Activated B cell treated with CpG ODN at 0.5 μM for 24 hours (primary cell): ENCODE data around the gene SLC17A9. TPM values are rescaled to one million over a fixed set of nuclear protein-coding genes. Genes with fewer than 3 reads are reported as not detected.
A peak's percentile ranks its signal among the peaks of the same experiment; 100 is the strongest.

Experiments
- ATAC-seq: fragments of 200-7000 bp; cut with Tn5 transposase; one replicate; pipeline ENCODE4 v1.10.0; 2021; ENCODE audit warnings: low read depth, mild to moderate bottlenecking, moderate library complexity
- CTCF ChIA-PET: fragments of 350-600 bp; sonication (Branson Sonifier 250); formaldehyde crosslinking; loops from one replicate; lab custom pipeline; 2021; ENCODE audit warnings: antibody characterized with exemption; lab: Charles Lee
- POLR2A ChIA-PET: fragments of 350-600 bp; sonication (Branson Sonifier 250); formaldehyde crosslinking; loops from one replicate; lab custom pipeline; 2021; ENCODE audit warnings: antibody characterized with exemption; lab: Charles Lee
- DNase-seq: peaks from one replicate; pipeline ENCODE4 v3.0.0; 2022
- H3K27ac Mint-ChIP-seq: one replicate; pipeline ENCODE4 v1.8.0; 2020; ENCODE audit warnings: mixed read lengths
- H3K27me3 Mint-ChIP-seq: one replicate; pipeline ENCODE4 v1.8.0; 2021; ENCODE audit warnings: mixed read lengths
- H3K36me3 Mint-ChIP-seq: one replicate; pipeline ENCODE4 v1.8.0; 2021; ENCODE audit warnings: low read depth, mixed read lengths
- H3K4me1 Mint-ChIP-seq: one replicate; pipeline ENCODE4 v1.8.0; 2021; ENCODE audit warnings: mixed read lengths
- H3K4me3 Mint-ChIP-seq: one replicate; pipeline ENCODE4 v1.8.0; 2020; ENCODE audit warnings: mild to moderate bottlenecking, mixed read lengths
- H3K9me3 Mint-ChIP-seq: one replicate; pipeline ENCODE4 v1.8.0; 2020; ENCODE audit warnings: mixed read lengths
- CTCF ChIP-seq: fragments of 200-600 bp; IDR thresholded peaks from one replicate; pipeline ENCODE4 v1.8.0; 2022; ENCODE audit warnings: antibody characterized with exemption, mild to moderate bottlenecking
- intact Hi-C: fragments of 100-400 bp; cut with micrococcal nuclease; formaldehyde crosslinking; loops from one replicate; pipeline ENCODE4 v1.15.1; 2024
- total RNA-seq: library from RNA; stranded (reverse); gene quantifications from 2 replicates; pipeline ENCODE4 v1.2.3, GENCODE V29; 2022

SLC17A9 gene
- total RNA-seq, 1 donor from 2014 or later: 47.6 TPM

GRCh38 chr20:63009045-63009961 is 56.8 kb downstream of the SLC17A9 start:
- H3K27me3 Mint-ChIP-seq: peaks cover 43% of the 10 kb centered on the region
- no peak overlapping the region for H3K27ac Mint-ChIP-seq

GRCh38 chr20:63009988-63010769 is 57.7 kb downstream of the SLC17A9 start:
- peaks cover 47% of the 10 kb centered on the region for H3K27me3 Mint-ChIP-seq
- H3K27ac Mint-ChIP-seq: peak overlapping the region; percentile 7
- peaks cover 2% of the 10 kb centered on the region for H3K36me3 Mint-ChIP-seq
- no peak for TF ChIP-seq CTCF
- intact Hi-C loops: loop anchor here (1.0 to 10.0 kb wide), 7 partner anchors 33 to 708 kb away; partner anchors contain the start of genes ADRM1 and SLC17A9
- ChIA-PET POLR2A (interaction anchor here (0.6 to 0.8 kb wide), 3 partner anchors 61 to 944 kb away, joined by 3 to 4 read pairs (median 3); no protein-coding TSS in a partner anchor), CTCF (interaction anchor here (1.0 to 2.7 kb wide), 6 partner anchors 31 to 187 kb away, joined by 3 to 24 read pairs (median 7); no protein-coding TSS in a partner anchor)
- peak overlapping the region; percentile 69 for H3K4me3 Mint-ChIP-seq
- H3K4me1 Mint-ChIP-seq: peaks cover 24% of the 10 kb centered on the region
- peak; percentile 28 for ATAC-seq
- no peak for DNase-seq
- peaks cover 10% of the 10 kb centered on the region for H3K9me3 Mint-ChIP-seq

More at GRCh38 chr20:63009045-63009961, 56.8 kb downstream of the SLC17A9 start:
- Mint-ChIP-seq H3K4me3 (peak overlapping the region; percentile 46), H3K4me1 (peaks cover 26% of the 10 kb centered on the region), H3K9me3 (peaks cover 10% of the 10 kb centered on the region), H3K36me3 (peaks cover 2% of the 10 kb centered on the region)
- POLR2A ChIA-PET: interaction anchor here (0.7 to 1.6 kb wide), 3 partner anchors 32 to 37 kb away, joined by 3 to 7 read pairs (median 6); no protein-coding TSS in a partner anchor
- peak; percentile 86 for ATAC-seq
- intact Hi-C loops: loop anchor here (1.0 to 5.0 kb wide), 6 partner anchors 32 to 707 kb away; partner anchors contain the start of gene ADRM1
- no peak for TF ChIP-seq CTCF
- CTCF ChIA-PET: interaction anchor here (0.7 to 2.2 kb wide), 14 partner anchors 30 to 186 kb away, joined by 3 to 24 read pairs (median 5); no protein-coding TSS in a partner anchor
- peak; percentile 86 for DNase-seq

- Mint-ChIP-seq H3K36me3 (peaks cover 2% of the 10 kb centered on the region), H3K9me3 (peaks cover 10% of the 10 kb centered on the region), H3K27ac (no peak overlapping the region), H3K4me3 (no peak overlapping the region), H3K27me3 (peaks cover 58% of the 10 kb centered on the region), H3K4me1 (peaks cover 24% of the 10 kb centered on the region)
- CTCF ChIA-PET: interaction anchor here (2.7 kb wide), 1 partner anchor 41 kb away, joined by 6 read pairs; no protein-coding TSS in a partner anchor
- ATAC-seq (no peak), DNase-seq (no peak)
- POLR2A ChIA-PET: no interaction called here
- no peak for TF ChIP-seq CTCF
- intact Hi-C loops: loop anchor here (10.0 kb wide), 1 partner anchor 57 kb away; the partner anchor contains the start of gene SLC17A9
Observed at GRCh38 chr20:63011798-63012197, 59.3 kb downstream of the SLC17A9 start.

- no peak for ATAC-seq
- POLR2A ChIA-PET: no interaction called here
- H3K9me3 Mint-ChIP-seq: peaks cover 10% of the 10 kb centered on the region
Observed at GRCh38 chr20:63013207-63013606, 60.7 kb downstream of the SLC17A9 start.

More at GRCh38 chr20:63013207-63013606, 60.7 kb downstream of the SLC17A9 start:
- Mint-ChIP-seq H3K27me3 (peaks cover 59% of the 10 kb centered on the region), H3K4me1 (peaks cover 20% of the 10 kb centered on the region), H3K36me3 (peaks cover 2% of the 10 kb centered on the region), H3K27ac (no peak overlapping the region), H3K4me3 (no peak overlapping the region)
- TF ChIP-seq CTCF: no peak
- intact Hi-C loops: loop anchor here (10.0 kb wide), 1 partner anchor 58 kb away; the partner anchor contains the start of gene SLC17A9
- CTCF ChIA-PET: no interaction called here
- no peak for DNase-seq
